NT2/D1 (cell line): ENCODE results near the gene PWWP2A.

Experiments used
- SUZ12 ChIP-seq: IDR thresholded peaks from 2 replicates; pipeline ENCODE4 v1.6.1; 2011; ENCODE audit not compliant: insufficient read length, insufficient read depth; ENCODE audit errors: extremely low read depth
- YY1 ChIP-seq: IDR thresholded peaks from 2 replicates; pipeline ENCODE4 v1.6.1; 2011; ENCODE audit not compliant: insufficient read length, insufficient read depth
- ZNF274 ChIP-seq: IDR thresholded peaks from 2 replicates; pipeline ENCODE4 v1.6.1; 2011; ENCODE audit warnings: mild to moderate bottlenecking, low read depth, low read length

- TF ChIP-seq SUZ12 (no peak), ZNF274 (no peak), YY1 (no peak)
These were observed 26.7 kb downstream of the PWWP2A start for GRCh38 chr5:160092514-160092913.
